Lower lobe of right lung (tissue), 2 donors: ENCODE data around the gene TRAP1. TPM values are rescaled to one million over a fixed set of nuclear protein-coding genes. Genes with fewer than 3 reads are reported as not detected.
A peak's percentile ranks its signal among the peaks of the same experiment; 100 is the strongest.

ENCODE experiments used
- ATAC-seq, 2 donors: fragments of 200-7000 bp; cut with Tn5 transposase; one replicate each; pipeline ENCODE4 v1.9.1; 2020 to 2022; ENCODE audit warnings: mild to moderate bottlenecking in 2 of 2, moderate library complexity in 2 of 2
- DNase-seq: peaks from one replicate; pipeline ENCODE4 v3.0.0-alpha.2; 2020
- H3K27ac ChIP-seq: fragments of 200-600 bp; one replicate; pipeline ENCODE4 v1.8.0; 2022
- H3K27me3 ChIP-seq: fragments of 200-600 bp; one replicate; pipeline ENCODE4 v1.8.0; 2022; ENCODE audit warnings: low read depth
- H3K36me3 ChIP-seq: fragments of 200-600 bp; one replicate; pipeline ENCODE4 v1.8.0; 2022; ENCODE audit warnings: mild to moderate bottlenecking
- H3K4me1 ChIP-seq: fragments of 200-600 bp; one replicate; pipeline ENCODE4 v1.8.0; 2022
- H3K4me3 ChIP-seq: fragments of 200-600 bp; one replicate; pipeline ENCODE4 v1.8.0; 2022; ENCODE audit warnings: mild to moderate bottlenecking
- H3K9me3 ChIP-seq: fragments of 200-600 bp; one replicate; pipeline ENCODE4 v1.8.0; 2022
- intact Hi-C: fragments of 100-400 bp; cut with DNase I; formaldehyde crosslinking; loops from one replicate; pipeline ENCODE4 v1.11.0; 2022
- total RNA-seq: library from RNA; stranded (reverse); fragmentation: NEBNext Ultra II Directional; extraction: Animal tissue kit (Norgen Biotek cat#: 25700); gene quantifications from one replicate; pipeline ENCODE4 v1.2.1, GENCODE V29; 2021
- TF ChIP-seq, protein P1 (sequence below): fragments of 200-600 bp; IDR thresholded peaks from one replicate; pipeline ENCODE4 v1.8.0; 2022; ENCODE audit warnings: antibody characterized with exemption, mild to moderate bottlenecking
- donor health status: DM: no; HTN: yes; CAD: no; lungs with severe emphysema.

Gene TRAP1
- total RNA-seq, 1 donor from 2014 or later: 51.8 TPM

DNA sequence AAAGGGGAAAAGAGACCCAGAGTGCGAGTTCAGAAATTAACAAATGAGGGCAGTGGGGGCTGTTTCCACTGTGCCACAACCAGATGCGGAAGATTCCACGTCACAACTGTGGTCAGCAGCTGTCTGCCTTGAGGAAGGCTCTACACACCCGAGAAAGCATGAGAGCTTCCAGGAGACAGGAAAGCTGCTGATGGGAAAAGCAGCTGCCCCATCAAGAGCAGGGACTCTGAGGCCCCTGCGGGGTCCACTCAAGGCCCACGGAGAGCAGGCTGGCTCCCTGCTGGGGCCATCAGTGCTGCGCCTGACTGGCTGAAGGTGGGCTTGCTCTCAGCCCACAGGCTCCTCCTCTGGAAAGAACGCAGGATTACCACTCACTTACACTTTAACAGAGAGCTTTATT, 14.8 kb upstream of the TRAP1 start:
- DNase-seq (no peak), ATAC-seq (no peak)
- no peak overlapping the region for H3K4me3 ChIP-seq
- no peaks in the 10 kb centered on the region for H3K9me3 ChIP-seq
- no peak overlapping the region for H3K27ac ChIP-seq
- no peaks in the 10 kb centered on the region for H3K4me1 ChIP-seq
- intact Hi-C loops: no loop called here
- H3K27me3 ChIP-seq: no peaks in the 10 kb centered on the region
- TF ChIP-seq, protein P1, sequence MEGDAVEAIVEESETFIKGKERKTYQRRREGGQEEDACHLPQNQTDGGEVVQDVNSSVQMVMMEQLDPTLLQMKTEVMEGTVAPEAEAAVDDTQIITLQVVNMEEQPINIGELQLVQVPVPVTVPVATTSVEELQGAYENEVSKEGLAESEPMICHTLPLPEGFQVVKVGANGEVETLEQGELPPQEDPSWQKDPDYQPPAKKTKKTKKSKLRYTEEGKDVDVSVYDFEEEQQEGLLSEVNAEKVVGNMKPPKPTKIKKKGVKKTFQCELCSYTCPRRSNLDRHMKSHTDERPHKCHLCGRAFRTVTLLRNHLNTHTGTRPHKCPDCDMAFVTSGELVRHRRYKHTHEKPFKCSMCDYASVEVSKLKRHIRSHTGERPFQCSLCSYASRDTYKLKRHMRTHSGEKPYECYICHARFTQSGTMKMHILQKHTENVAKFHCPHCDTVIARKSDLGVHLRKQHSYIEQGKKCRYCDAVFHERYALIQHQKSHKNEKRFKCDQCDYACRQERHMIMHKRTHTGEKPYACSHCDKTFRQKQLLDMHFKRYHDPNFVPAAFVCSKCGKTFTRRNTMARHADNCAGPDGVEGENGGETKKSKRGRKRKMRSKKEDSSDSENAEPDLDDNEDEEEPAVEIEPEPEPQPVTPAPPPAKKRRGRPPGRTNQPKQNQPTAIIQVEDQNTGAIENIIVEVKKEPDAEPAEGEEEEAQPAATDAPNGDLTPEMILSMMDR: no peak
- H3K36me3 ChIP-seq: peaks cover 97% of the 10 kb centered on the region

DNA sequence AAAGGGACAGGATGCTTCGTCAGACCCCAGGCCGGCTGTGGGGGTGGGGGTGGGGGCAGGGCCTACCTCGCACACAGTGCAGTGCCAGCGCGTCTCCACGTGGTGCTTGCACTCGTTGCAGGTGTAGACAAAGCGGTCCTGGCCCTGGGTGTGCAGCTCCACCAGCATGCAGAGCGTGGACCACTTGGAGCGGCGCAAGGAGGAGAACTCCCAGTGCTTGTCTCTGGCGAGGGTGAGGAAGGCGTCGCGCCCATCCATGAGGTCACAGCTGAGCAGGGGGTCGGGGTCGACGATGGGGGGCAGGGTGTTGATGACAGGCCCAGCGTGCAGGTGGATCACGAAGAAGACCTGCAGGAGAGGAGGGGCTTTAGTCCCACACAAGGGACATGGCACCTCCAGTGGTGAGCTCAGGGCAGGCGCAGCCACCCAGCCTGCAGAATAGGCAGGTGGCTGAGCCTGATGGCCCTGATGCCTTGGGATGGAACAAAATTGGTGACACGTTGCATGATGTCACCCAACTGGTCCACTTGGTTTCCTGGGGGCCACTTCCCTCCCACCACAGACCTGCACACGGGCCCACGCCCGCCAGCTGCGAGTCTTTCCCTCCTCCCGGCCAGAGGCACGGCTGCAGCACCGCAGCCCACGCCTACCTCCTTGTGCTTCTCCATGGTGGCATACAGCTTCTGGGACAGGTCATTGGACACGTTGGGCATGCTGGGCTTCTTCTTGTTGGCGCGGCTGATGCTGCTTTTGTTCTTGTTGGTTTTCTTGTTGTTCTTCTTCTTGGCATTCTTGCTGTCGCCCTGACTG, 14.0 kb upstream of the TRAP1 start:
- no peak for DNase-seq
- H3K27ac ChIP-seq: no peak overlapping the region
- H3K4me3 ChIP-seq: no peak overlapping the region
- H3K4me1 ChIP-seq: no peaks in the 10 kb centered on the region
- no peaks in the 10 kb centered on the region for H3K9me3 ChIP-seq
- no peaks in the 10 kb centered on the region for H3K27me3 ChIP-seq
- no peak for ATAC-seq
- TF ChIP-seq, protein P1: no peak
- intact Hi-C loops: no loop called here
- peaks cover 96% of the 10 kb centered on the region for H3K36me3 ChIP-seq

DNA sequence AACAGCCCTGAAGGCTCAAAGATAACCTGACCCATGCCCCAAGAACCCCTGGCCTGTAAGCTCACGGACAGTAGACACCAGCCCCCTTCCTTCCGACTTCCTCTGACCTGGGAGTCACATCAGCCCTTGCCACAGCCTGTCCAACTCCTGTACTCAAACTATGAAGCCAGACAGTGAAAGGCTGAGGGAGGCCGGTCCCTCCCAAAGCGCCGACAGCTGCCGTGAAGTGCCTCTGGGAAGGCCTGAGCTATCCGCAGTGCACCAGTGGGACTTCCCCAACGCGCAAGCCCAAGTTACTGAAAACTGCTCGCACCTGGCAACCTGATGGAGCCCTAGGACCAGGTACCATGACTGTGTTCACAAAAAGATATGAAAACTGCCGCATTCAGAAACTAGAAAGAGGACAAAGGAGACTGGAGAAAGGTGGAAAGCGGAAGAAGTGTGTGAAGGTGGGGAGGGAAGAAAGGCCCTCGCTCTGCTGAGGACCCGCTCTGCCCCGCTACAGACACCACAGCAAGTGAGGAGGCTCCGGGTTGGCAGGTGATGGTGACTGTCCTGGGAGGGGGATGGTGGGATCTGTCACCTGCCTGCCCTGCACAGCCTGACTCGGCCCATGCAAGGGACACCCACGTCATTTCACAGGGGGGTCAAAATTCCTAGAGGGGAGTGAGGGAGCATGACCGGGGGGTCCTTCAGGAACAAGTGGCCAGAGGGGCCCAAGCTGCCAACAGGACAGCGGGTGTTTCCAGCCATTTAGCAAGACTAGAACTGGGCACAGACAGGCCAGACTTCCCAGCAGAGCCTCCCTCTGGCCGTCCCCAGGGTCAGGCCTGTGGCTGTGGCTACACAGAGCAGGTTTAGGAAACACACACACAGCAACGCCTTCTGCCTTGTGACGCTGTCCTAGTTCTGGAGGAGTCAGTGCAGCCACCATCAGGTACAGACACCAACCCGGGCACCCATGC, 13.1 kb upstream of the TRAP1 start:
- no peak overlapping the region for H3K27ac ChIP-seq
- TF ChIP-seq, protein P1: no peak
- H3K4me3 ChIP-seq: no peak overlapping the region
- DNase-seq: no peak
- peaks cover 93% of the 10 kb centered on the region for H3K36me3 ChIP-seq
- H3K4me1 ChIP-seq: no peaks in the 10 kb centered on the region
- intact Hi-C loops: no loop called here
- H3K27me3 ChIP-seq: no peaks in the 10 kb centered on the region
- no peak for ATAC-seq
- H3K9me3 ChIP-seq: no peaks in the 10 kb centered on the region

DNA sequence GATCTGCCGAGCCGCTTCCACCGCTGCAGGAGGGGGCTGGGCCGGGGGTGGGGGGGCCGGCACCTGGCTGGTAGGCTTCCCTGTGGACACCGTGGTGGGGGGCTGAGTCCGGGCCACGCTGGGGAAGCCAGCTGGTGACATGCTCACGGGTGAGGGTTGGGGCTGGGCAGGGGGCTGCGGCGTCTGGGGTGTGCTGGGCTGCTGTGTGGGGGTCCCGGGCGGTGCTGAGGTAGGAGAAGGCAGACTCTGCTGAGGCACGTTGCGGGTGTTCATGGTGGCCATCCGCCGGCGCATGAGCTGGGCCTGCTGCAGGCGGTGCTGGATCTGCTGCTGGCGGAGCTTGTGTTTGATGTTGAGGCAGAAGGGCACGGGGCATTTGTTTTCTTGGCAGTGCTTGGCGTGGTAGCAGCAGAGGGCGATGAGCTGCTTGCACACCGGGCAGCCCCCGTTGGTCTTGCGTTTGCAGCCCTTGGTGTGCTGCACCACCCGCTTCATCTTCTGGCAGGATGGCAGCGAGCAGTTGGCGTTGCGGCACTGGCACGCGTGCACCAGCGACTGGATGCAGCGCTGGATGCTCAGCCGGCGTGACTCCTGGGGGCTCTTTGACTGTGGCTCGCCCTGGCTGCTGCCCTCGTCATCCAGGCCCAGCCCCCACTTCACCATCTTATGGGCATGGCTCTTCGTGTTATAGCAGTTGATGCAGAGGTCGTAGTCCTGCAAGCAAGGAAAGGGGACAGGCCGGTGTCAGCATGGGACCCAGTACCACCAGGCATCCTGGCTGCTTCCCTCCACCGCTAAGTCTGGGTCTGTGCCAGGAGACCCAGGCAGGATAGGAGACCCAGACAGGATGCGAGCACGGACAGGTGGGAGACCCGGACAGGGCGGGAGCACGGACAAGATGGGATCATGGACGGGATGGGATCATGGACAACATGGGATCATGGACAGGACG, 12.1 kb upstream of the TRAP1 start:
- intact Hi-C loops: no loop called here
- H3K4me1 ChIP-seq: no peaks in the 10 kb centered on the region
- TF ChIP-seq, protein P1: no peak
- H3K4me3 ChIP-seq: no peak overlapping the region
- no peak overlapping the region for H3K27ac ChIP-seq
- H3K36me3 ChIP-seq: peaks cover 83% of the 10 kb centered on the region
- H3K9me3 ChIP-seq: no peaks in the 10 kb centered on the region
- H3K27me3 ChIP-seq: no peaks in the 10 kb centered on the region
- ATAC-seq (peak; percentile 8 to 25), DNase-seq (no peak)
